Esophagus muscularis mucosa (tissue), 3 donors: ENCODE results near the gene PTPRD.

Experiments used
- CTCF ChIP-seq, 3 experiments: fragments of 200-600 bp in 2 of 3; fragments of 450-650 bp in 1 of 3; sonication (generic) in 2 of 3; IDR thresholded peaks; one replicate each; pipeline ENCODE4 v1.5.1; 2017 to 2019; ENCODE audit warnings: antibody characterized with exemption in 3 of 3, mild to moderate bottlenecking in 2 of 3, moderate library complexity in 1 of 3
- POLR2A ChIP-seq: fragments of 450-650 bp; IDR thresholded peaks from one replicate; pipeline ENCODE4 v1.6.1; 2017; ENCODE audit warnings: antibody characterized with exemption, moderate library complexity, mild to moderate bottlenecking, low read depth

- no peak for TF ChIP-seq CTCF (IDR thresholded peaks at IDR 0.05)
- no peak for TF ChIP-seq POLR2A
Observed at GRCh38 chr9:8649807-8650206, 1963.0 kb downstream of the PTPRD start.
